Measurements from ENCODE around the gene IMPDH1.
A peak's percentile ranks its signal among the peaks of the same experiment; 100 is the strongest.

IMPDH1 gene

DNA sequence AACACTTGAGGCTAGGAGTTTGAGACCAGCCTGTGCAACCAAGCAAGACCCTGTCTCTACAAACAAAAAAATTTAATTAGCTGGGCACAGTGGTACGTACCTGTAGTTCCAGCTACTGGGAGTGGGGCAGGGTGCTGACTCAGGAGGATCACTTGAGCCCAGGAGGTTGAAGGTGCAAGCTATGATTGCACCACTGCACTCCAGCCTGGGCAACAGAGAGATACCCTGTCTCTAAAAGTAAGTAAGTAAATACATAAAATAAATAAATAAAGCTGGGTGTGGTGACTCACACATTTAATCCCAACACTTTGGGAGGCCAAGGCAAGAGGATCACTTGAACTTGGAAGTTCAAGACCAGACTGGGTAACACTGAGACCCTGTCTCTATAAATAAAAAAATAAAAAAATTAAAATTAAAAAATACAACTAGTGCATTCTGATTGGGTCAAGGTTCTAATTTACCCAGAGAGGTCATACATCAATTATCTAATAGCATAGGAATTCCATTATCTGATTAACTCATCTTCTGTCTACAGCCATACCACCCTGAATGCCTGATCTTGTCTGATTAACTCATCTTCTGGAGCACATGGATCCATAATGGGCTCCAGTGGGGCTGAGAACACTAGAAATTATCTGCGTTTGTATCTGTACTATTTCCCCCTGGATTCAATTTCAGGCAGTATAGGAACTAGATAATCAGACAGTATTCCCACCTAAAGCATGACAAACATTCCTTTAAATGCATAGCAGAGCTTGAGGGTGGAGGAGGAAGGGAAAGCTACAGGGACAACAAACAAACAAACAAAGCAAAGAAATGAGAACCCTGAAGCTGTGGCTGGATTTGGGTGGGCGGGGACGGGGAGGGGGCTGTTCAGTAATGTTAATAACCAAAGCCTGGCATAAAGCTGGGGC, 24.9 kb upstream of the IMPDH1 start:
- no peak for DNase-seq

GRCh38 chr7:128431754-128432153, 22.0 kb upstream of the IMPDH1 start:
- DNase-seq: no peak

DNA sequence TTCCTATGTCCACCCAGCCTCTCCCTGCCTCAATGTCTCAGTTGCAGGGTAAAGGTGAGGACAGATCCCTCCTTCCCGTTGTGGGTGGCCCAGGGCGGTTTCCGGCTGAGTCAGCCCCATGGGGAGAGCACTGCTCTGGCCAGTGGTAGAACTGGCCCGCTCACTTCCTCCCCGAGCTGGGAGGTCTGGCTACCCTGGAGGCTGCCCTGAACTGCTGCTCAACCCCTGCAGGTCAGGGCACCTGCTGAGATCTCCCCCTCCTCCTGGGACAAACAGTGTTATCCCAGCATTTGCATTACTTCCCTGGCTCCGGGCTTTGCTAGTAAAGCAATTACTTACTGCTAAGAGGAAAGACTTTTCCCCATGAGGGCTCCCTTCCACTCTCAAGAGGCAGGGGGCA, 21.4 kb upstream of the IMPDH1 start:
- DNase-seq: no peak

DNA sequence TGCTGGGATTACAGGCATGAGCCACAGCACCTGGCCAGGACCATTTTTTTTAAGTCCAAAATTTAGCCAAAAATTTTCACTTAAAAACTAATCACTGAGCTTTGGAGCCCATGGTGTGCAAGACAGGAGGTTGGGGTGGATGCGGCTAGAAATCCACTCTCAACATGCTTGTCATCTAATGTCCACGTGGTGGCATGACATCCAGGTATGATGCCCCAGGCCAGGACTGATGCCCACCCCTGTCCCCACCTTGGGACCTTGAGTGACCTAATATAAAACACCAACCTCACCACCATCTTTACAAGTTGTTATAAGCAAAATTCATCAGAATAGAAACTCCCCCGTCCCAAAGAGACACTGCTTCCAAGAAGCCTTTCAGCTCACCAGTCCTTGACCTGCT, 20.4 kb upstream of the IMPDH1 start:
- no peak for DNase-seq

- peak; percentile 76 for DNase-seq
Observed at GRCh38 chr7:128427289-128427891, 17.6 kb upstream of the IMPDH1 start.

DNA sequence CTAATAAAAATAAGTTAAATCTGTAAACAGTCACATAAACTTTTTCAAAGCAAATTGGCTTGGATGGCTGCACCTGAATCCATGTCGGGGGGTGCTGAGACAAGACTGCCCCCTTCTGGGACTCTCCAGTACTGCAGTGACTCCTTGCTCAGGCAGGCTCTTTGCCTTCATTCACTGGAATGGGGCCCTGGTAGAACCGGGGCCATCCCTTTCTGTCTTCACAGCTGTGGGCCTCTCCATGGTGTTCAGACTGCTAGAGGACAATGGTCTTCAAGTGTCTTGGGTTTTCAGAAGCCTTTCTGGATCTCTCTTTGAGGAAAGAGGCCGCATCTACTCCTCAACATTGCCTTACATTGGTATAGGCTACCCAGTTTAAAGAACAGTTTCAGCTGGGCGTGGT, 16.1 kb upstream of the IMPDH1 start:
- DNase-seq: peak; percentile 30

DNA sequence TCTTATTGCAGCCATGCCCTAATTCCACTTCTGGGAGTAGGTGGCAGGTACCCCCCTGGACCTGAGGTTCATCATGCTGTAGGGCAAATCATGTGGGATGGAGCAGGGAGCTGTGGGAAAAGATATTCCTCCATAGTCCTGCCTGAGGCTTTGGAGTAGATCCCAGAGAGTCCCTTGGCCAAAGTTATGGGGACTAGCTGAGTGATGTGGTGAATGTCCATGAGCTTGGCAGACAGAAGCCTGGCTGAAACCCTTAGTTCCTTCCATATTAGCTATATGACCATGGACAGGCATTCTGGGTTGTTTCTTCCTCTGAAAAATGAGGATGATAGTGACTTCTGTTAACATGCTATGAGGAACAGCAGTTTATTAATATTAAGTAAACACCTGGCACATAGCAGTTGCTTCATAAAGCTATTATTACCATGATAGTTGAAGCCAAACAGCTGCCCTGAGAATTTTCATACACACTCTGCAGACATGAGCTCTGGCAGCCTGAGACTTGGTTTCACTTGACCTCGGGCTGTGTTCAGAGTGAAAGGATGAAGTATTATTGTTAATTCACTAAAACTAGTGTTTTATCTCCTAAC, 15.0 kb upstream of the IMPDH1 start:
- no peak for DNase-seq

DNA sequence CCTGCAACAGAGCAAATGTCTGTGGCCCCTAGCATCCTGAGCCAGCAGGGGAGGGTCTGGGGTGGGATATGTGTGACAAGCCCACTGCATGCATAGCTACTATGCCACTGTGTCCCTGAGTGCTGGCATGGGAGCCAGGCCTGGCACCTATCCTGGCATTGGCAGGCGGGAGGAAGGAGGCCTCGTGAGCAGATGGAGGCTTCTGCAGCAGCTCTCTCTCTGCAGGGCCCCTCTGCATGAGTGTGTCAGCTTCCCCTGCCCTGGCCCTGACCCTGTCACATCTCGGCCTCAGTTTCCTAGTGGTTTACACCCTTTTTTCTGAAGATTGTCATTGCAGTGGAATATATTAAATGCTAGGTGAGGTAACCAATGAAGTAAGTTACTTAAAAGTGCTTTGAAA, 13.1 kb upstream of the IMPDH1 start:
- no peak for DNase-seq

- no peak for DNase-seq
Observed at GRCh38 chr7:128422037-128422436, 12.3 kb upstream of the IMPDH1 start.

GRCh38 chr7:128421384-128421783, 11.6 kb upstream of the IMPDH1 start:
- DNase-seq: no peak

DNA sequence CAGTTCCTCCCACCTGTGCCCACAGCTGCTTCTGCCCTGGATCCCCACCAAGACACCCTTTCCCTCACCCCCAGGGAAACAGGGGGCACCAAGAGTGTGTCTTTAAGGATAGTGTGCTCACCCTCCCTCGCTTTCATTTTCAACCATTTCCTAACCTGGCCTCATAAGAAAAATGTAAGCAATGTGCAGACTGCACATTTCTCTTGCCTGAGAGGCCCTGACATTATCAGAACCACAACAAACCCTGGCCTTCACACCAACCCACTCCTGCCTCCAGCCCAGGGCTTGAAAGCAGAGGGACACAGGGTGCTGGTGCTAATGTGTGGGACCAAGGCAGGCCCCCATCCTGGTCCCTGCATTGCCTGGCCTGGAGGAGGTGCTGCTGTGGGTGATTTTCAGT, 11.0 kb upstream of the IMPDH1 start:
- DNase-seq: no peak

GRCh38 chr7:128419257-128419656, 9.5 kb upstream of the IMPDH1 start:
- DNase-seq: no peak

- DNase-seq: no peak
Observed at GRCh38 chr7:128417071-128417470, 7.3 kb upstream of the IMPDH1 start.

- DNase-seq: no peak
Observed at GRCh38 chr7:128415217-128415785, 5.5 kb upstream of the IMPDH1 start.

GRCh38 chr7:128410451-128410753, 620 bp upstream of the IMPDH1 start:
- peak; percentile 62 for DNase-seq

- DNase-seq: no peak
Observed at GRCh38 chr7:128408709-128409595, 830 bp downstream of the IMPDH1 start.

DNA sequence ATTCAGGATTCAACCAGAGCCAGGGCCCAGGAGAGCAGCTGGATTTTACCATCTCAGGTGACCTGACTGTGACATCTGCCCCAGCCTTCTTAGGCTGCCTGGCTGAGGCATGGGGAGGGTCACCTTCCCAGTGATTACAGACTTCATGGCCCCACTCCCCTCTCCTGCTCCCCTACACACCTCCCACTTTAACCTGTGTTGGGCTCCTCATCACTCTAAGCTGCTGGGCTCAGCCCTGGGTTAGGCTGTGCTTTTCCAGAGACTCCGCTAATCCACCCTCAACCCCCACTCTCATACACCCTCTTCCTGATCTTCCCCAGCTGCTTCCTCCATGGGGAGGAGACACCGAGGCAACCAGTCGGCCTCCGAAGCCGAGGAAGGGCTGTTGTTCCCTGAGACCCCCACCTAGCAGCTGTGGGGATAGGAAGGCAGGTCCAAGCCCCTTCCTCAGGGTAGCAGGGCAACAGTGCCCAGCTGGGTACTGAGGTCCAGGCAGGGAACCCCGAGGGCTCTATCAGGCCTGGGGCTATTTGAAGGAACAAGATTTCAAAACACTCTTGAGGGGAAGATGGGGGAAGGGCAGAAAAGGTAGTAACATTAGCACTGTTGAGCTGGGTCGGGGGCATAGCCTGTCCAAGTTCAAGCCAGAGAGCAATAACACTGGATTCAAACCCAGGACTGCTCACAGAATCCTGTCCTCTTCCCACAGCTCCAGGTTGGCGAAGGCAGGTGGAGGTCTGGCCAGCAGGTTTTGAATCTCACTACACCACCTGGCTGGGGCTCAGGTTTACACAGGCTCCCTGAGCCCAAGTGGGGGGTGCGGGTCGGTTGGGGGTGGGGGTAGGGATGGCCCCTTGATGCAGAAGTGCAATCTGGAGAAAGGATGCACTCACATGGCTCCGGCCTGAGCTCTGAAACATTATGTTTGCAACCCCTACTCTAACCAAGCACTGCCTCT, 1.8 kb downstream of the IMPDH1 start:
- no peak for DNase-seq

GRCh38 chr7:128407233-128407589, 2.6 kb downstream of the IMPDH1 start:
- no peak for DNase-seq

DNA sequence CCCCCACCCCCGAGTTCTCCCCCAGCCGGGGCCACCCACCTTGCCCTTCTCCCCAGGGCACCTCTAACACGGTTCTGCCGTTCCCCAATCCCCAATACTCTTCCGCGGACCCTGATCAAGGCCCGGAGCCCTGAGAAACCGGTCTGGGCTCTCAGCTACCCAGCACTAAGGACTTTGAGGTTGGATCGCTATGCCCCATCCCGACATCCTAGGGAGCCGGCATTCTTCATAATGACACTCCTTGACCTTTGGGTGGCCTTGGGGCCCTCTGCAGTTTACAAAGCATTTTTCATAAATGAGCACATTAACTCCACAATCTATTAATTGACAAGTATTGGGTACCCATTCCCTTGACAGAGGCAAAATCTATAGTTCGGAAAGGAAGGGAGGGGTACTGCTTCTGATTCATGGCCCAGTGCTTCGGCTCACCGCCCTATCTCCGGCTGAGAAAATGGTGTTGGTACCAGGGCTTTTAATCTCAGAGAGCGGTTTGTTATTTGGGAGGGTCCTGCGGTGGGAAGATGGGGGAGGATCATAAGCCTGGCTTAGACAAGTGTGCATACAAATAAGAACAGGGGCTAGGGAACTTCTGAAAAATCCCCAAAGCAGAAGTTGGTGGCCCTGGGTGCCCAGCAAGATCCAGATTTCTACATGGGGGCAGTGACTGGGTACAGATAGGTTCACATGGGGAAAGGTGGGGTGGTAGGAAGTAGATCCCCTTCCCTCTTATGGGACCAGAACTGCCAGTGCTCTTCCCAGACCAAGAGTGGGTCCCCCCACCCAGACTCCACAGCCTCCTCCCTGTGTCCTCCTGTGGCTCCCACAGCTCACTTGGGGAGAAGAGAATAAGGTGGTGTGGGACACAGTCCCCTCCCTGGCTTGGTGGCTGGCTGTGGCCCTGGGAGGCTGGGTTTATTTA, 3.2 kb downstream of the IMPDH1 start:
- DNase-seq: no peak

GRCh38 chr7:128405471-128406313, 4.1 kb downstream of the IMPDH1 start:
- DNase-seq: no peak

Measured in NCI-H526 treated with DMSO at 0.1 percent for 48 hours (cell line).